AG20443 (cell line): Measurements from ENCODE around the gene PDYN.
"Not testable (repeated sequence)": the region's sequence is repeated elsewhere in the genome, so short reads cannot be mapped to it uniquely, and the experiment has no call there.

ENCODE experiments used
- DNase-seq: peaks from one replicate; pipeline ENCODE4 v3.0.0; 2012; ENCODE audit warnings: low spot score, mixed read lengths

Gene PDYN

DNA sequence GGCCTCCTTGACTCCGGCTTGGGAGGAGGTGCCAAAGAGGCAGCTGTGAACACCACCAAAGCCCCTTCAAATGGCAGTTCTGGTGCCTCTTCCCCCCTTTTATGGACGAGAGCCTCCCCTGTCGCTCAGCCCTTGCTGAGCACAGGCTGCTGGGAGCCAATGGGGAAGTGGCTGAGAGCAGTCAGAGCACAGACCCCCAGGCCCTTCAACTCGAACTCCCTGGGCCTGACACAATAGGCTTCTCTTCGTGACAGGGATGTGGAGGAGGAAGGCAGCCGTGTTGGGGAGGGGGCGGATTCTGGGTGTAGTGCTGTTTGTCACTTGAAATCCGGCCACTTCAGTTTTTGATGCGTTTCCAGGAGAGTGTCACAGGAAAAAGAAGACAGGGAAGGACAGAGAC is at the start of gene PDYN:
Gene PDYN, minus strand, starts transcription at position 73 of the 400 bp plus-strand sequence. CDS start 10,974 bp downstream, outside the sequence.
- DNase-seq, result no peak

DNA sequence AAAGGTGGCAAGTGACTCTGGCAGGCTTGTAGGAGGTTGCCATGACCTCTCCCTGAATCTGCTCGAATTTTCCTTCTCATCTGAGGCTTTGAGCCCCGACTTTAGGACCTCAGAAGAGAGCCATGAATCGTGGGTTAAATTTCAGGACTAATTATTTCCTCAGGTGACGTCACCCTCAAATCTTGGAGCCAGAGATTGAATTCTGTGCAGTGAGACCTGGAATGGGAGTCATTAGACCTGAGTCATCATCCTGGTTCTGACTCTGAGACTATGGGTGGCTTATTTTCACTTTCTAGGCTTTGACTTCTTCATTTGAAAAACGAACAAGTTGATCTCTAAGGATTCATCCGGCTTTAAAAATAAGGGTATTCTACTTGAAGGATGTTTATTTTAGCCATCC is 48.5 kb upstream of the PDYN start:
- peak; percentile 83 for DNase-seq

DNA sequence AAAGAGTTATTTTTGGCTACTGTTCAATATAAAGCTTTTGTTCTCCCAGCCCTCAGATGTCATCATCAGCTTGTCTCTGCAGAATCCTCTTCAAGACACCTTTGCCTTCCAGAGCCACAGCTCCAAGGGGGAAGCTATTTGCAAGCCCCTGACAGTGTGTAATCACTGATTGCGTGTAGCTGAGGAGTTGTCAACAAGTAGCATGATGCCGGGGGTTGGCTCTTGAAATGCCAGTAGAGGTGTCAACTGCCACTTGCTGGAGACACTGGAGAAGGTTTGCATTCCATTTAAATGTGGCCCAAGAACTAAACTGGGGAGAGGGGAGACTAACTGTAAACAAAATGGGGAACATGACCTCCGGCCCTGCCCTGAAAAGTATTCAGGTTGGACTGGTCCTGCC is 44.3 kb upstream of the PDYN start:
- DNase-seq, result no peak

DNA sequence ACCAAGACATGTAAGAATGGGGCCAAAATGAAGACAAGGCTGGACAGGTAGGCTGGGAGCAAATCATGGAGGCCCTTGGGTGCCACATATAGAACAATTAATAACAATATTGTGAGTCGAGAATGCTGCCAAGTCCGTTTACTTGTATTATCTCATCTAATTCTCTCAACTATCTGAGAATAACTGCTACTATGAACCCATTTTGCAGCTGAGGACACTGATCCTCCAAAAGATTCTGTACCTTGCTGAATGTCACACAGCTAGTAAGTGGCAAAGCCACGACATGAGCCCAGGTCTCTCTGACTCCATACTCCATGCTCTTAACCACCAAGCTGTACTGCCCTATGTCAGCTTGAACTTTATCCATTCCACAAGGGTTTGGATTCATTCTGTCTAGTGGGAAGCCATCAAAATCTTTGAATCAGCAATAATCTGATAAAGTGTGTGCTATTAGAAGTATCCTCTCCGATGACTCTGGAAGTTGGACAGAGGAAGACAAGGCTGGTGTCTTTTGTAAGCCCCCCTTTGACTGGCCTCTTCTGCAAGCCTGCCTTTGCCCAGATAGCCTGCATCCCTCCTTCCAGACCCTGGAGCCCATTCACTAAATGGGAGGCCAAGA is 43.5 kb upstream of the PDYN start:
- no peak for DNase-seq

DNA sequence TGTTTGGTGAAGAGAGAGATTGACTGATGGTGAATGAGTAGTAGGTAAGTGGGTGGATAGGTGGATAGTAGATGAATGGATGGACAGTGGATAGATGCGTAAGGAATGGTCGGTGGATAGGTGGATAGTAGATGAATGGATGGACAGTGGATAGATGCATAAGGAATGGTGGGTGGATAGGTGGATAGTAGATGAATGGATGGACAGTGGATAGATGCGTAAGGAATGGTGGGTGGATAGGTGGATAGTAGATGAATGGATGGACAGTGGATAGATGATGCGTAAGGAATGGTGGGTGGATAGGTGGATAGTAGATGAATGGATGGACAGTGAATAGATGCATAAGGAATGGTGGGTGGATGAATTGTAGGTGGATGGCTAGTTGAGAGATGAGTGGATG is 42.5 kb upstream of the PDYN start:
- not testable (repeated sequence) for DNase-seq

DNA sequence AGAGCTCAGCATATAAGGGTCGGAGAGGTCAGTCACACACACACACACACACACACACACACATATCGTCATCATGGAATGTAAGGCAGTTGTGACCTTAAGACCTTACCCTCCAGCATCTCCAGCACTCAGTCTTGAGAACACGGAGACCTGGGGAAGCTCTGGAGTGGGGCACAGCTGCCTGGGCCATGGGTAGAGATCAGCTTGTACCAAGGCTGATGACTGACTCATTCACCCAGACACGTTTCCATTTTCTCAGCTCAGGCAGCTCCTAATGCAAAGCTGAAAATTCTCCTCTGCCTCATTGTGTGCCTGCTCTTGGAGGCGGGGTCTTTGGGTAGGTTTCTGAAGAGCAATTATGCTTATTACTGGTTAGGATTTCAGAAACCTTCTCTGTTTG is 38.3 kb upstream of the PDYN start:
- DNase-seq, result no peak

DNA sequence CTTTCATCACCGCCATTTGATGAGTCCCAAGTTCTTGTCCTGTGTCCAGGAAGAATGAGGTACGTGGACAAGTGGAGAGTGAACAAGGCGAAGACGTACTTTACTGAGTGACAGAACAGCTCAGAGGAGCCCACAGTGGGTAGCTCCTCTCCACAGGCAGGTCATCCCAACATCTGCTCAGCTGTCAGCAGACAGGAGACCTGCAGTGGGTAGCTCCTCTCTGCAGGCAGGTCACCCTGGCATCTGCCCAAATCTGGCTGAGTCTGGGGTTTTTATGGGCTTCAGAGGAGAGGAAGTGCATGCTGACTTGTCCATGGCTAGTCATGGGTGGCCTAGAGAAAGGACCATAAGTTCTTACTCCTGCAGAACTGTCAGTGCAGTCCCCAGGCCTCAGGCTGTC is 32.7 kb upstream of the PDYN start:
- DNase-seq, result no peak

- DNase-seq, result no peak
Measured at GRCh38 chr20:2026004-2026403, 32.1 kb upstream of the PDYN start.

DNA sequence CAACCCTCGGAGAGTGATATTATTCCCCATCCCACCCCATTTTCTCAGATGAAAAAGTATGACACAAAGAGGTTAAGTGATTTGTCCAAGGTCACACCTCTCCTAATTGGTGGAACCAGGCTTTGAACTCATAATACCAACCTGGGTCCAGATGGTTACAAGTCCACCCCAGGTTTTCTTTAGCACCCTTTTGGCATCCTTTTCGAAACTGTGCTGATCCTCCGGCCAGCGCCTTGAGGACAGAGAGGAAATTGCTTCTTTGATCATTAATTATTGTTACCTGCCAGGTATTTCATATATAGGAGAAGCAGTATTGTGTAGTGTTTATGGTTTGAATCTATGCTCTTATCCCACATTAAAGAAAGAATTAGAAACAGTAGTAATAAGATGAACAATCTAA is 29.3 kb upstream of the PDYN start:
- no peak for DNase-seq

DNA sequence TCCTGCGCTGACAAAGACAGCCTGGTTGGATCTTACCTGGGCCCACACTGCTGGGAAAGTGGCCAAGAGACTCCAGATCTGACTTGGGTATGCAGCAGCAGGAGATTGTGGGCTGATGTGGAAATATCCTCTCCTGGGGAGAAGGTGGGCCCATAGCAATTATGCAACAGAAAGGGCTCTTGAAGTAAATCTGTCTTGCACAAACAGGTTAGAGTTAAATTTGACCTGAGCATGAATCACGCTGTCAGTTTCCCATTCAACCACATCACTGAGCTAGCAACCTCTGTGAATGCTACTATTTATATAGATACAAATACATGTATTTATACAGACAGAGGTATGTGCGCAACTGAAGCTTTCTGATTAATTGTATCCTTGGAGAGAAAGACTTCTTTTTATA is 28.3 kb upstream of the PDYN start:
- DNase-seq, result no peak

GRCh38 chr20:2010533-2010932 is 16.7 kb upstream of the PDYN start:
- DNase-seq, result no peak

DNA sequence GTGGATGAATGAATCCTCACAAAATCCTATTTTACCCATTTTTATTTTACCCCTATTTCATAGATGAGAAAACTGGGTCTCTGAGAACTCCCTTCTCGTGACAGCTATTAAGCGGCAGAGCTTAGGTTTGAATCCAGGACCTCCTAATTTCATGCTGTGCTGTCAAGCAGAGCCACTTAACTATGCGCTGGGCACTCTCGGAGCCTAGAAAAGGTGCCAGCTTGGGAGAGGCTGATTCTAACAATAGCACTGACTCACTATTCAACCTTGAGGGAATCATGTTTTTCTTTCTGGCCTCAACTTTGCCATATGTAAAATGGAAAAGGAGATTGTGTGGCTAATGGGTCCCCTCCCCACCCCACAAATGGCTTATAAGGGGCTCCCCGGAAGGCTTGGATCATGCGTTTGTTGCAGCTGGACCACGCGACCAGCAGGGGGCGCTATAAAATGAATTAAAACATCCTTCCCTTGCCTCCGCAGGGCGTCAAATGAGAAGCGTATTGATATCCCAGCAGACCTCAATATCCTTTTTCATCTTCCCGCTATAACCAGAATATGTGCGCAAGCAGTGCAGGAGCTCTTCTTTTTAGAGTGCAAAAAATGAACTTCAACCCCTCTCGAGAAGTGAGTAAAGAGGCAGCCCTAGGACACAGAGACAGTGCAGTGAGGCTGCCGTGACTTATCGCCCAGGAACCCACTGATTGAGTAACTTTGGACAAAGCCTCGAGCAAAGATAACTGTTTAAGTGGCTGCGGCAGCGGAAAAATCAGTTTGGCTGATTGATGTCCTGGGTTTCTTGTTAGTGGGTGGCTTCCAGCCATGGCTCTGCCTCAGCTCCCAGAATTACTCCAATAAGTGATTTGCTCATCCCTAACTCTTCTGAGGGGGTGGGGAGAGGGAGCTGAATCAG is 12.8 kb upstream of the PDYN start:
- DNase-seq, result peak; percentile 65

GRCh38 chr20:2005831-2006426 is 12.1 kb upstream of the PDYN start:
- peak; percentile 76 for DNase-seq

DNA sequence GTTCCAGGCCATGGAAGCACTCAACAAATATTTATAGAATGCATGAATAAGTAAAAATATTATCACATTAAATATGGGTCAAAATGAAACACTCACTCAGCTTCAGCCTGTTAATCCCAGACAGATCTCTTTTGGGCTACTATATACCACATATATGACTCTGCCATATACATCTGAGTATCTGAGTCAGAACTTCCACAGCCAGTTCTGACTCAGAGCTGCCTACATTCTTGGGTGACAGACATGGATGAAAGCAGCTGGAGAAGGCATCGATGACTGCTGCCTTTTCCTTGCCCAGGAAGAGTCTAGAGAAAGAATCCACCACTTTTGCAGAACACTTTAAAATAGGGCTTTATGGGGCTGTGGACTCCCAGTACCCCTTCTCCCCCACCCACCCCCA is 11.5 kb upstream of the PDYN start:
- DNase-seq, result no peak

DNA sequence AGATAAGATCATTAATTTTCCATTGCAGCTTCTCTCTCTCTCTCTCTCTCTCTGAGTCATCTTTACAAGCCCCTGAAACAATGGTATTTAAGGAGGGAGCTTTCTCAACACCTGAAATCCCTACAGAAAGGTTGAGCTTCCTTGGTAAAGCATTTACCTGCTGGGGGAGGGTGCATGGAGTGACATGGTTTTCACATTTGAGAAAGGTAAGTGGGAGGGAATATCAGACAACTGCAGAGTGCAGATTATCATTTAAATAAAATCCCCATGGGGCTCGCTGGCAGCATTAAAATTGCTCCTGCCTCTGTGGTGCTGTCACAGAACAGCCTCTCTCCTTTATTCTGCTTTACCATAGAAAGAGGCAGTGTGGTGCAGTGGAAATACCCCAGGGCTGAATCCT is 10.3 kb upstream of the PDYN start:
- no peak for DNase-seq

DNA sequence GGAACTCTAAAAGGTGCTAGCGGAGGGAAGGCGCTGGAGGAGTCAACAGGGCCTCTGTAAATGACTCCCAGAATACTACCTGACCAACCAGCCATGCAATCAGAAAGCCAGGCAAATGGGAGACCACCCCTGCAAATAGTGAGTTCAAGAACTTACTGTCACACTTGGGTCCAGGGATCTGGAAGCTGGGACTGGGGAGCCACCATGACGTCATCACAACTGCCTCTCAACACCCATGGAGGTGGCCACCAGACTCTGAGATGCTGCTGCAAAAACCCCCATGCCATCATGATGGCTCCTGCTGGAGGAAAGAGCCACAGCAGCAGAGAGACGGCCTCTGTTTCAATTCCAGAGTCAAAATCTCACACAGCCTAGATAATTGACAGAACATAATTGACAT is 8.5 kb upstream of the PDYN start:
- DNase-seq, result no peak

DNA sequence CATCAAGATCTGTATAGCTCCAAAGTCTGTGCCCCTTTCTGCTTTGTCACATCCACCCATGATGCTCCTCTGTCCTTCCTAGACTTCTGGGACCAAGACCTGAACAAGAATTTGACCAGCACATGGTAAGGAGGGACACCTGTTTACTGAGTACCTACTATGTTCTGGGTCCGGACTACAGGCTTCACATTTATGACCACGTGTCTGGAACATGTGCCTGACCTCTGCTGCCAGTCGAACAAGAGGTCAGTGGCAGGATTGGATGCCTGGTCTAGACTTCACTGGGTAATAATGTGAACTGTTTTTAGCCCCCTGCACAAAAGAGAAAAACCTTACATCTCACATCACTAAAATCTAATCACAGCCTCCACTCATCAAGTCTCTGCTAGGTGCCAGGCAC is 7.3 kb upstream of the PDYN start:
- DNase-seq, result no peak

DNA sequence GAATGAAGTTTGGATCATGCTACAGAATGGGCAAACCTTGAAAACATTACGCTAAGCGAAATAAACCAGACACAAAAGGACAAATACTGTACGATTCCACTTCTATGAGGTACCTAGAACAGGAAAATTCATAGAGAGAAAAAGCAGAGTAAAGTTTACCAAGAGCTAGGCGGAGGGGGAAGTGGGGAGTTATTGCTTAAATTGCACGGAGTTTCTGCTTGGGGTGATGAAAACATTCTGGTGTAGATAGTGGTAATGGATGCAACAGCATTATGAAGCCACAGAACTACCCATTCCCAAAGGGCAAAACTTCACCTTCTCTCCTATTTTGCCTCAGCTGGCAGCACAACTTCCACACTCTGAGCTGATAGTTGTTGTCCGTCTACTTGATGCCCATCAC is 6.4 kb upstream of the PDYN start:
- no peak for DNase-seq

GRCh38 chr20:1998715-1999114 is 4.9 kb upstream of the PDYN start:
- DNase-seq, result no peak

GRCh38 chr20:1998193-1998520 is 4.3 kb upstream of the PDYN start:
- no peak for DNase-seq

DNA sequence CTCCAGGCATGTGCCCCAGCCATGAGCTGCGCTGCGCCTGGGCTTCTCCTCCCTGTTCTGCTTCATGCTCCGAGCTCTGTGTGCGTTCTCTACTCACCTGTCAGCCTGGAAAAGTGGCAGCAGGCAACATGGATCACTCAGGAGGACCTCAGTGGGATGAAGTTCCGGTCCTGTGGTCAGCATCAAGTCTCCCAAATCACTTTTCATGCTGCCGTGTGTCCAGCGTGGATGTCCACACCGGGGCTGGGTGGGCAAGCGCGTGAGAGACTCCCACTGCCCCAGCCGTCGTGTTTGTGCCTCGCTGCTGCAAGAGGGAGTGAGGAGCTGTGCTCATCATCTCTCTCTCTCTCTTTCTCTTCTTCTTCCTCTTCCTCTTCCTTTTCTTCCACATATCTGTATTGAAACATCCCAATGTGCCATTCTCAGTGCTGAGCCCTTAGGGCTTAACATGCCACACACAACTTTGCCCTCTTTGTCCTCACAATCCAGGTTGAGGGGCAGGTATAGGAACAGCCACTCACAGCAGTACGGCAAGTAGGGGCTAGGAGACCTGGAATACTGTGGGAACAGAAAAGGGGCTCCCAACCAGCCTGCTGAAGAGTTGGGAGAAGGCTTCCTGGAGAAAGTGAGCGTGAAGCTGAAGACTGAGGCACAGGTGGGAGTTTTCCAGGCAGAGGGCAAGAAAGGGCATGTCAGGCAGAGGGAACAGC is 3.8 kb upstream of the PDYN start:
- no peak for DNase-seq

DNA sequence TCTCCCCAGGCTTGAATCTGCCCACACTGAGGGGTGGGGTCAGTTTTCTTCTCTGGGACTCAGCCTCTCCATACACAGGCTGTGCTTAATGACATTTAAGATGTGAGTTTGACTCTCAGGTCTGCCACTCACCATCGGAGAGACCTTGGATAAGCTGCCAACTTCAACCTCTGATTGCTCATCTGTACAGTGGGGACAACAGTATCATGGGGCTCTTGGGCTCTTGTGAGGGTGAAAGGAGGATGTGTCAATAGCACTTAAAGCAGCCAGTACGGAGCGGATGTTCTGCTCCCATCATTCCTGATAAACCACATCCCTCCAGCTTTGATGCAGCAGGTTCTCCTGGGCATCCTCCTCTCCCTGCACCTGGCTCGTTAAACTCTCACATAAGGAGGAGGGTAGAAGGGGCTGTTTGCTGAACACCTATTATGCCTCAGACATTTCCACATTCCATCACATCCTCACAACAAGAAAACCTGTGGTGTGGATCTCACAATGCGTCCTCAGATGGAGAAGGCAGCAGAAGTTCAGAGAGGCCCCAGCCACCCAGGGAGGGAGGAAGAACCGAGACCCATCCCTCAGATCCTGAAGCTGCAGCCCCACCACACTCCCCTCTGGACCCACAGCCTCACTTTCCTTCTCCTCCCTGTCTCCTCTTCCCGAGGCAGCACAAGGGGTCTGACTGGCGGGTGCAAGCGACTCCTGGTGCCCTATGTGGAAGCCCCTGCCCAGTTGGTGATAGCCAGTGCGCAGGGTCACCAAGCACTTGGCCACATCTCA is 1.9 kb upstream of the PDYN start:
- DNase-seq, result no peak
